MCF 10A (cell line): ENCODE results near the gene BRAT1. TPM values are rescaled to one million over a fixed set of nuclear protein-coding genes. Genes with fewer than 3 reads are reported as not detected.
A peak's percentile ranks its signal among the peaks of the same experiment; 100 is the strongest.

Source experiments
- BruUV-seq: library from RNA; stranded (reverse); fragments of 400-500 nt; replicated peaks from 2 replicates; lab custom pipeline; 2021; lab: Mats Ljungman, UMichigan
- CTCF ChIA-PET: fragments of 300-600 bp; sonication (Branson Sonifier 250); formaldehyde crosslinking; extraction: SDS; loops from one replicate; lab custom pipeline; 2021; ENCODE audit warnings: antibody characterized with exemption, inconsistent platforms; lab: Yijun Ruan, JAX
- POLR2A ChIA-PET: fragments of 300-600, 350-650 bp; sonication (Branson Sonifier 250); formaldehyde crosslinking; extraction: SDS; loops from one replicate; lab custom pipeline; 2020; ENCODE audit warnings: antibody characterized with exemption, inconsistent platforms; lab: Yijun Ruan, JAX
- DNase-seq: peaks from one replicate; pipeline ENCODE4 v3.0.0-alpha.2; 2018; ENCODE audit not compliant: unreplicated experiment
- H3K27ac Mint-ChIP-seq: one replicate; pipeline ENCODE4 v1.8.0; 2022; ENCODE audit warnings: mild to moderate bottlenecking, low read depth, mixed read lengths; ENCODE audit not compliant: unreplicated experiment
- H3K27me3 Mint-ChIP-seq: one replicate; pipeline ENCODE4 v1.8.0; 2022; ENCODE audit warnings: mixed read lengths; ENCODE audit not compliant: insufficient read depth, unreplicated experiment
- H3K36me3 Mint-ChIP-seq: one replicate; pipeline ENCODE4 v1.8.0; 2022; ENCODE audit warnings: mild to moderate bottlenecking, moderate library complexity, mixed read lengths; ENCODE audit not compliant: insufficient read depth, unreplicated experiment
- H3K4me1 Mint-ChIP-seq: one replicate; pipeline ENCODE4 v1.8.0; 2022; ENCODE audit warnings: mixed read lengths; ENCODE audit not compliant: insufficient read depth, unreplicated experiment
- H3K4me3 Mint-ChIP-seq: one replicate; pipeline ENCODE4 v1.8.0; 2022; ENCODE audit warnings: mild to moderate bottlenecking, moderate library complexity, mixed read lengths; ENCODE audit not compliant: unreplicated experiment
- H3K9me3 Mint-ChIP-seq: one replicate; pipeline ENCODE4 v1.8.0; 2022; ENCODE audit warnings: mixed read lengths; ENCODE audit not compliant: unreplicated experiment
- intact Hi-C: fragments of 100-400 bp; cut with micrococcal nuclease; formaldehyde crosslinking; loops from 2 replicates; pipeline ENCODE4 v1.14.1; 2022
- total RNA-seq: library from RNA; stranded (reverse); gene quantifications from 2 replicates; pipeline ENCODE4 v1.2.3, GENCODE V29; 2022
- TF ChIP-seq, protein P1 (sequence below): fragments of 200-600 bp; IDR thresholded peaks from one replicate; pipeline ENCODE4 v1.8.0; 2022; ENCODE audit warnings: antibody characterized with exemption, mild to moderate bottlenecking; ENCODE audit not compliant: unreplicated experiment

The BRAT1 gene
- total RNA-seq, 1 experiment from 2014 or later = 18.0 TPM

DNA sequence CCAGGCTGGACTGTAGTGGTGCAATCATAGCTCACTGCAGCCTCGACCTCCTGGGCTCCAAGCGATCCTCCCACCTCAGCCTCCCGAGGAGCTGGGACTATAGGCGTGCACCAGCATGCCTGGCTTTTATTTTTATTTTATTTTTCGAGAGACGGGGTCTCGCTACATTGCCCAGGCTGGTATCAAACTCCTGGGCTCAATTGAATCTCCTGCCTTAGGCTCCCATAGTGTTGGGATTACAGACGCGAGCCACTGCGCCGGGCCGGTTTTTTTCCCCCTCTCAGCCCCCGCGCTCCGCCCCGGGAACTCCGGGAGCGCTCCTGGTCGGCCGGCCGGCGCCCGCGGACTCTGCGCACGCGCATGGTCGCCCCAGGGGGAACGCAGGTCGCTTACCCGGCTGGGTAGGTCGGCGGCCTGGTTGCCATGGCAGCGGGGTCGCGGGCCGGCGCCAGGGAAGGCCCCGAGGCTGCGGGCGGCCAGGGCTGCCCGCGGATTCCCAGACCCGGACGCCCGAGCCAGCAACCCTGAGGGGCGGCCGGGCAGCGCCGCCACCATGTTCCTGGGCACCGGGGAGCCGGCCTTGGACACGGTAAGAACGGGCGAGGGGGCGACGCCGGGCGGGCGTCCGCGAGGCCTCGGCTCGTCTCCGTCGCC is 3.4 kb upstream of the BRAT1 start, which contains the start of gene IQCE:
TSS of gene IQCE (plus strand) at position 351 of the 654 bp plus-strand sequence. CDS start at position 554, 203 bp downstream.
- peak within 1 kb of the TSS; percentile 71 for H3K4me3 Mint-ChIP-seq
- H3K27ac Mint-ChIP-seq = peak within 1 kb of the TSS; percentile 66
- no peaks in the 10 kb centered on the region for H3K27me3 Mint-ChIP-seq
- TF ChIP-seq, protein P1, sequence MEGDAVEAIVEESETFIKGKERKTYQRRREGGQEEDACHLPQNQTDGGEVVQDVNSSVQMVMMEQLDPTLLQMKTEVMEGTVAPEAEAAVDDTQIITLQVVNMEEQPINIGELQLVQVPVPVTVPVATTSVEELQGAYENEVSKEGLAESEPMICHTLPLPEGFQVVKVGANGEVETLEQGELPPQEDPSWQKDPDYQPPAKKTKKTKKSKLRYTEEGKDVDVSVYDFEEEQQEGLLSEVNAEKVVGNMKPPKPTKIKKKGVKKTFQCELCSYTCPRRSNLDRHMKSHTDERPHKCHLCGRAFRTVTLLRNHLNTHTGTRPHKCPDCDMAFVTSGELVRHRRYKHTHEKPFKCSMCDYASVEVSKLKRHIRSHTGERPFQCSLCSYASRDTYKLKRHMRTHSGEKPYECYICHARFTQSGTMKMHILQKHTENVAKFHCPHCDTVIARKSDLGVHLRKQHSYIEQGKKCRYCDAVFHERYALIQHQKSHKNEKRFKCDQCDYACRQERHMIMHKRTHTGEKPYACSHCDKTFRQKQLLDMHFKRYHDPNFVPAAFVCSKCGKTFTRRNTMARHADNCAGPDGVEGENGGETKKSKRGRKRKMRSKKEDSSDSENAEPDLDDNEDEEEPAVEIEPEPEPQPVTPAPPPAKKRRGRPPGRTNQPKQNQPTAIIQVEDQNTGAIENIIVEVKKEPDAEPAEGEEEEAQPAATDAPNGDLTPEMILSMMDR = no peak
- intact Hi-C loops = loop anchor here (5.0 kb wide), 3 partner anchors 36 to 81 kb away; partner anchors contain the start of genes GRIFIN and TTYH3
- ChIA-PET POLR2A (interaction anchor here (0.7 to 2.6 kb wide), 6 partner anchors 19 to 199 kb away, joined by 3 to 15 read pairs (median 3); no protein-coding TSS in a partner anchor), CTCF (interaction anchor here (1.6 kb wide), 1 partner anchor 88 kb away, joined by 3 read pairs; no protein-coding TSS in a partner anchor)
- peak; percentile 79 for DNase-seq
- H3K9me3 Mint-ChIP-seq = no peaks in the 10 kb centered on the region
- peaks cover 14% of the 10 kb centered on the region for H3K36me3 Mint-ChIP-seq
- no TSS peak for BruUV-seq
- peaks cover 11% of the 10 kb centered on the region for H3K4me1 Mint-ChIP-seq

DNA sequence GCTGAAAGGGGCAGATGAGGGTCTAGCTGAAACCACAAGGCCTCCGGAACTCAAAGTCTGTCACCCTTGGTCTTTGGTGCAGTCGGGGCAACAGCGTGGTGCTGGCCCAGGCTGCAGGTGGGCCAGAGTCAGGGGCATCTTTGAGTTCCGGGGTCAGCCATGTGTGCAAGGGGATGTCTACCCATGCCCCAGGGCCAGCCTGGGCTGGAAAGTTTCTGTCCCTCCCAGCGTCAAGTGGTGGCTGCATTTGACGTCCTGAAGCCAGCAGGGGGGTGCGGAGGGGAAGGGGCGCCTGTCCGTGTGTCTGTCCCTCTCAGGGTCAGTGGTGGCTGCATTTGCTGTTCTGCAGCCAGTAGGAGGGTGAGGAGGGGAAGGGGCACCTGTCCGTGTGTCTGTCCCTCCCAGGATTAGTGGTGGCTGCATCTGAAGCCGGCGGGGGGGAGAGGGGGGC is 638 bp downstream of the BRAT1 start:
- ChIA-PET CTCF (interaction anchor here (0.6 to 1.0 kb wide), 2 partner anchors 72 to 86 kb away, joined by 3 to 7 read pairs; no protein-coding TSS in a partner anchor), POLR2A (interaction anchor here (1.2 to 1.8 kb wide), 4 partner anchors 19 to 34 kb away, joined by 3 to 5 read pairs (median 4); no protein-coding TSS in a partner anchor)
- BruUV-seq = no TSS peak
- peak; percentile 6 for DNase-seq
- Mint-ChIP-seq H3K27me3 (no peaks in the 10 kb centered on the region), H3K9me3 (no peaks in the 10 kb centered on the region), H3K27ac (peak overlapping the region; percentile 94), H3K36me3 (peaks cover 40% of the 10 kb centered on the region), H3K4me3 (peak overlapping the region; percentile 80), H3K4me1 (peaks cover 5% of the 10 kb centered on the region)
- intact Hi-C loops = loop anchor here (2.0 to 5.0 kb wide), 4 partner anchors 32 to 126 kb away; partner anchors contain the start of genes GRIFIN and TTYH3
- TF ChIP-seq, protein P1 = no peak

DNA sequence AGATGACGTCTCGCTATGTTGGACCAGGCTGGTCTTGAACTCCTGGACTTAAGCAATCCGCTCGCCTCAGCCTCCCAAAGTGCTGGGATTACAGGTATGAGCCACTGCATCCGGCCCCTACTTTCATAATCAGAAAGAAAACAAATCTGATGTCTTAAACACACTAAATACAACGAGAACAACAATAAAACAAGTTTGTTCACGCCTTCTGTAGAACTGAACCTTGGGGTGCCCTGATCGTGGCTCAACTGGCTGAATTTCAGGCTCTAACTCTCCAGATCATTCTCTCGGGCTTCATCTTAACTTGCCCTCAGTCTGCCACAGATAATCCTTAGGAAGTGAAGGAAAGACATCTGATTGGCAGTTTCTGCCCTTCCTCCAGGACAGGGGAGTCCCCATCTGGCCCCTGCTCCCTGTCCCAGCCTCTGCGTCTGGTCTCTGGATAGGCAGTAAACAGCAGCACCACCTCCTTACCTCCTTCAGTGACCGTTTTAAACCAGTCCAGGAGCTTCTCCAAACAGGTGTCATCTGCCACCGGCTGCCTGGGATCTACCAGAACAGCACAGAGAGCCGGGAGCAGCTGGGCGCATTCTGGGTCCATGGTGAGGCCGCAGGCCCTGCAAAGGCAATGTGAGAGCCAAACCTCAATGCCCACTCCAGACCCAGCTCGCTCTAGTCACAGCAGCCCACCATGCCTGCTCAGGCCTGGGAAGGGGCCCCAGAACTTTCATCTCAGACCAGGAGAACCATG is 1.3 kb downstream of the BRAT1 start:
- ChIA-PET CTCF (interaction anchor here (0.5 to 1.0 kb wide), 5 partner anchors 10 to 104 kb away, joined by 3 to 7 read pairs (median 3); no protein-coding TSS in a partner anchor), POLR2A (interaction anchor here (1.2 to 1.8 kb wide), 4 partner anchors 19 to 33 kb away, joined by 3 to 5 read pairs (median 4); no protein-coding TSS in a partner anchor)
- Mint-ChIP-seq H3K4me1 (peaks cover 5% of the 10 kb centered on the region), H3K27me3 (no peaks in the 10 kb centered on the region), H3K4me3 (peak overlapping the region; percentile 80), H3K9me3 (no peaks in the 10 kb centered on the region), H3K36me3 (peaks cover 47% of the 10 kb centered on the region), H3K27ac (peak overlapping the region; percentile 94)
- peak; percentile 42 for DNase-seq
- intact Hi-C loops = loop anchor here (2.0 kb wide), 1 partner anchor 127 kb away; no protein-coding TSS in a partner anchor
- TF ChIP-seq, protein P1 = no peak
- TSS peak; percentile 52 for BruUV-seq
